ENCODE data around the gene PRKCZ.

PRKCZ gene

DNA sequence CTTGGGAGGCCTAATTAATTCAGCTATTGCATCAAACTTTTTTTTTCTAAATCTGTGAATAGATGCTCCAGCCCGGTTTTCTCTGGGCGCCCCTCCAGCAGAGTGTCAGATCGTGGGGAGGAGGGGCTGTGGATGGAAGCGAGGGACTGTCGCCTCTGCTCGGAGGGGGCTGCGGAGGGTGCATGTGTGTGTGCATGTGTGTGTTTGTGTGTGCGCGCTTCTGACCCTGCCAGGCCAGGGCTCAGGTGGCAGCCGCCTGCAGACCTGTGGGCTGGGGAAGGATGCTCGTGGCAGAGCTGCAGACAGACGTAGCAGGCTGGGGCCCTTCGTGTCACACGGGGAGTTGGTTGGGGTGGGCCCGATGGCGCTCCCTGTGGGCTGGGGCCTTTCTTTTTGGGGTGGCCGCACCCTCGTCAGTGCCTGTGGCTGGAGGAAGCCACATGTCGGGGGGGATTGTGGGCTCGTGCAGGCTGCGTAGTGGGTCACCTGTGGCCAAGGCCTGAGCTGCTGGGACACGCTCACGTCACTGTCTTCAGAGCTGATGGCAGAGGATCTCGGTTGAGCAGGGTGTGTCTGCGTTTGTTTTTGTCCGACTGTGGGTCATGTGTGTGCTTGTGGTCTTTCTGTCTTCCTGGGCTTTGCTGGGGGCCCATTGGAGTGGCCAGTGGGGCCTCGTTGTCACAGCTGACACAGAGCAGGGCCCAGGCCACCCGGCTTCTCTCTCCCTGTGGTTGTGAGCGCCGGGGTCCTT lies 180.7 kb downstream of the PRKCZ start:
- Mint-ChIP-seq H3K36me3 (ENCODE audit: low read depth) (peaks cover 37% of the 10 kb centered on the region), H3K9me3 (no peaks in the 10 kb centered on the region), H3K4me1 (ENCODE audit: low read depth) (peaks cover 41% of the 10 kb centered on the region), H3K27ac (peak overlapping the region; percentile 97), H3K27me3 (ENCODE audit: low read depth) (peaks cover 3% of the 10 kb centered on the region), H3K4me3 (peak overlapping the region; percentile 96)
- peak; percentile 33 for DNase-seq (ENCODE audit: low spot score)

GRCh38 chr1:2231532-2232254 lies 181.5 kb downstream of the PRKCZ start:
- H3K4me3 Mint-ChIP-seq: peak overlapping the region; percentile 96
- H3K27me3 Mint-ChIP-seq (ENCODE audit: low read depth): no peaks in the 10 kb centered on the region
- H3K9me3 Mint-ChIP-seq: no peaks in the 10 kb centered on the region
- H3K4me1 Mint-ChIP-seq (ENCODE audit: low read depth): peaks cover 44% of the 10 kb centered on the region
- peak overlapping the region; percentile 97 for H3K27ac Mint-ChIP-seq
- peaks cover 39% of the 10 kb centered on the region for H3K36me3 Mint-ChIP-seq (ENCODE audit: low read depth)
- peak; percentile 74 for DNase-seq (ENCODE audit: low spot score)

DNA sequence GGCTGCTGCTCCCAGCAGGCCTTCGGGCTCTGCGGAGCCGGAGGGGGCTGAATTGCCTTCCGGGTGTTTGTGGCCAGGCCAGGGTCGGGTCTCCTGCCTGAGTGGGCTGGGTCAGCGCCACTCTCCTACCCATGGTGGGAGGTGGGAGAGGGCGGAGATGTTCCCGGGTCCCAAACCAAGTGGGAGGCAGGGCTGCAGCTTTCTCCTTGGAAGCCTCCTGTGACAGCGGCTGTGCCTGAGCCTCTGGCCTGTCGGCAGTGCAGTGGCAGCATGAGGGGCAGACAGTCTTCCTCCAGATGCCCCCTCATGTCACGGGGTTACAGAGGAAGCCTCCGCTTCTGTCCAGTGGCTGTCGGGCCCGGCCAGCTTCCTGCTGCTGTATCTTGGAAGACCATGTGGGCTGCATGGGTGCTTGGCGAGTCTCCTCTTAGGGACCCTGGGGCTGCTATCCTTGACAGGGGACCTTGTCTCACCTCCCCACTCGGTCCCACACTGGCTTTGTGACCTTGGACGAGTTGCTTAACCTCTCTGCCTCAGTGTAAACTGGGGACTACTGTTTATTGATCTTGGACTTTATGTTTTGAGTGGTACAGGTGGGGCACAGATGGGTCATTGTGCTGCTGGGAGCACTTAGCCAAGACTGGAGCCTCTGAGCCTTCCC lies 182.2 kb downstream of the PRKCZ start:
- Mint-ChIP-seq H3K27ac (peak overlapping the region; percentile 97), H3K4me3 (peak overlapping the region; percentile 96), H3K9me3 (no peaks in the 10 kb centered on the region), H3K4me1 (ENCODE audit: low read depth) (peaks cover 50% of the 10 kb centered on the region), H3K36me3 (ENCODE audit: low read depth) (peaks cover 42% of the 10 kb centered on the region), H3K27me3 (ENCODE audit: low read depth) (no peaks in the 10 kb centered on the region)
- no peak for DNase-seq (ENCODE audit: low spot score)

- no peaks in the 10 kb centered on the region for H3K27me3 Mint-ChIP-seq (ENCODE audit: low read depth)
- H3K9me3 Mint-ChIP-seq: no peaks in the 10 kb centered on the region
- peaks cover 54% of the 10 kb centered on the region for H3K4me1 Mint-ChIP-seq (ENCODE audit: low read depth)
- H3K4me3 Mint-ChIP-seq: peak overlapping the region; percentile 96
- DNase-seq (ENCODE audit: low spot score): no peak
- peak overlapping the region; percentile 97 for H3K27ac Mint-ChIP-seq
- H3K36me3 Mint-ChIP-seq (ENCODE audit: low read depth): peaks cover 42% of the 10 kb centered on the region
These were observed 182.8 kb downstream of the PRKCZ start for GRCh38 chr1:2232916-2233438.

DNA sequence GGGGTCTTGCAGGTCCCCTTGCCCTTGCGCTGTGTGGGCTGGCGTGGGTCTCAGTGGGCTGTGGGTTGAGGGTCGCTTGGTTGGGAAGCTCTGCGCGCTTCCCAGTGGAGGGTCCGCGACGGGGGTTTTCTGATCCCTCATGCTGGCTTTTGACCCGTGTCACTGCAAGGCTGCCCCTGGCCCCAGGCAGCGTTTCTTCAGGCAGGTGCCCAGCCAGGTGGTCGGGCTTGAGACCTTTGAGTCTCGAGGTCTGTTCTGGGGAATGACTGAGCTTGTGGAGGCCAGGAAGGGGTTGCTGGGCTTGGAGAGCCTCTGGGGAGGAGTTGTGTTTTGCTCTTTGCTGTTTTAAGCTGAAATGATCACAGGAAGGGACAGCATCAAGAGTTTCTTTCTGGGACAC lies 183.3 kb downstream of the PRKCZ start:
- Mint-ChIP-seq H3K36me3 (ENCODE audit: low read depth) (peaks cover 42% of the 10 kb centered on the region), H3K27ac (peak overlapping the region; percentile 41), H3K9me3 (no peaks in the 10 kb centered on the region), H3K4me1 (ENCODE audit: low read depth) (peaks cover 54% of the 10 kb centered on the region), H3K4me3 (peak overlapping the region; percentile 87), H3K27me3 (ENCODE audit: low read depth) (no peaks in the 10 kb centered on the region)
- no peak for DNase-seq (ENCODE audit: low spot score)

DNA sequence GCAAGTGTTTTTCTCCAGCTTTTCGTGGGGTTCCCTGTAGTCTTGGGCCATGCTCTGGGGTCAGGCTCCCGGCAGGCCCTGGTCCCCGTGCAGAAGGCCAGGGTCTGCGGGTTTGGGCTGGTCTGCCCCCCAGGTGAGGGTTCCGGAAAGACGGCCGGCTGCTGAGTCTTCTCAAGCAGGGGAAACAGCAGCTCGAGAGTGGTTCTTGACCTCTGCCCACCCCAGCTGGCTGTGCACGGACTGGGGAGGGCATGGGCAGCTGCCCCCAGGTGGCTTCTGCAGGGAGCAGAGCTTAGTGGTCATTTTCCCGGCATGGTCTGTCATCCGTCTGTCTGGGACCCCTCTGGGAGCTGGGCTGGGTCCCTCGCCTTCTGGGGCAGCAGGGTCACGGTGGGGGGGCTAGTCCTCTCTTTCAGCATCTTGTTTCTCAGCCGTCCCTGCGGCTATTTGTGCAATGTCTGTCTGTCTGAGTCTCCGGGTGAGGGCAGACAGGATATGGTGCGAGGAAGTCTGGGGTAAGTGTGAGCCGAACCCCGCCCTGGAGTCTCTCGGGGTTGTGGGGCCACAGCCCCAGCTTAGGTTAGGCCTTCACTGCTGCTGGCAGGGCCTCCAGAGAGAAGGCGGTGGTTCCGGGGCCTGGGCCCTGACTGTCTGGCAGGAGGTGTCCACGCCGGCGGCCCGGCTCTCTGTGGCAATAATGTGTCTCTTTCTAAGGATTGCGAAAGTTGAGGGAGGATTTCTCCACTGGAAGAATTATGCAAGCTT lies 184.0 kb downstream of the PRKCZ start:
- no peaks in the 10 kb centered on the region for H3K27me3 Mint-ChIP-seq (ENCODE audit: low read depth)

DNA sequence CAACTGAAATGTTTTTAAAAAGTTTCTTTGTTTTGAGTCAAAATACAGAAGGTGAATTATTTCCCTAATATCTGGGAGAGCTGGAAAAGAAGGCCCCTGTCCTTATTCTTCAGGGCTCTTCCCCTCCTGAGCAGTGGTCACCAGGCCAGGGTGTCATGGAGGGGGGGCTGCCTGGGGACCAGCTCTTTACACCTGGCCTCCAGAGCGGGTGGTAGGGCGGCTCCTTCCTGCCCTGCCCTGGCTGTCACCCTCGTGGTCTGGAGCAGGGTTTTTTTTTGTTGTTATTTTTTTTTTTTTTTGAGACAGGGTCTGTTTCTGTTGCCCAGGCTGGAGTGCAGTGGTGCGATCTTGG lies 184.5 kb downstream of the PRKCZ start:
- no peak for DNase-seq (ENCODE audit: low spot score)

More for the DNA sequence above, 184.0 kb downstream of the PRKCZ start:
- Mint-ChIP-seq H3K27ac (peak overlapping the region; percentile 85), H3K4me3 (peak overlapping the region; percentile 87), H3K36me3 (ENCODE audit: low read depth) (peaks cover 39% of the 10 kb centered on the region), H3K9me3 (no peaks in the 10 kb centered on the region), H3K4me1 (ENCODE audit: low read depth) (peaks cover 56% of the 10 kb centered on the region)
- DNase-seq (ENCODE audit: low spot score): peak; percentile 55

More for the DNA sequence above, 184.5 kb downstream of the PRKCZ start:
- no peaks in the 10 kb centered on the region for H3K27me3 Mint-ChIP-seq (ENCODE audit: low read depth)
- peaks cover 60% of the 10 kb centered on the region for H3K4me1 Mint-ChIP-seq (ENCODE audit: low read depth)
- H3K36me3 Mint-ChIP-seq (ENCODE audit: low read depth): peaks cover 36% of the 10 kb centered on the region
- H3K4me3 Mint-ChIP-seq: peak overlapping the region; percentile 87
- H3K27ac Mint-ChIP-seq: peak overlapping the region; percentile 85
- H3K9me3 Mint-ChIP-seq: no peaks in the 10 kb centered on the region
